ENCODE results near the gene NADK2.
"Not testable (repeated sequence)": the region's sequence is repeated elsewhere in the genome, so short reads cannot be mapped to it uniquely, and the experiment has no call there.

Gene NADK2

DNA sequence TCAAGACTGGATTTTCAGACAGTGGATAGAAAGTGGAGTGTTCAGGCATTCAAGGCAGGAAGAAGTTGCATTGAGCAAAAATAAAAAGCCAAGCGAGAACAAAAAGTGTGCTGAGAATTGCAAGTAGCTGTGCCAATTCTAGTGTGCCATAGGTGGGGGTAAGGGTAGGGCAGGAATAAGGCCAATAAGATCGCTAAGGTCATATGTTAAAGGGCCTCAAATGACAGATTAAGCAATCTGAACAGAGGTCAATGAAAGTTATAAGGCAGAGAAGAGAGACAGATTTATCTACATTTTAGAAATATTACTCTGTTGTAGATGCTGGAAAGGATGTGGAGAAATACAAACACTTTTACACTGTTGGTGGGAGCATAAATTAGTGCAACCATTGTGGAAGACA is 36.4 kb downstream of the NADK2 start:
- DNase-seq, result no peak

DNA sequence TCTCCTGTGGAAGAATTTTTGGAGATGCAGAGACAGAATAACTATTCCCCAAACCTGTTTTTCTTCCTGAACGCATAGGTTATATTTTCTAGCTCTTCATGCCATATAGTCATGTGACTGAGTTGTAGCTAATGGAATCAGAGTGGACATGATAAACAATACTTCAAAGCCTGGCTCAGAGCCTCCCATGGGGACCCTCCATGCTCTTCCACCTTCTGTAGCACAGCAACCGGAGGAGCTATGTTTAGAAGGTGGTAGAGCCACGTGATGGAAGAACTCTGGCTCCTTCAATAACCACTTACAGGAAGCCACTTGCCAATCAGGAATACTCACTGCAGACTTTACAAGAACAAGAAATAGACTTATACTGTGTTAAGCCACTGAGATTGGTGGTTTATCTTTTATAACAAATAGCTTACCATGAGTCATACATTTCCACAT is 39.2 kb downstream of the NADK2 start:
- no peak for DNase-seq

DNA sequence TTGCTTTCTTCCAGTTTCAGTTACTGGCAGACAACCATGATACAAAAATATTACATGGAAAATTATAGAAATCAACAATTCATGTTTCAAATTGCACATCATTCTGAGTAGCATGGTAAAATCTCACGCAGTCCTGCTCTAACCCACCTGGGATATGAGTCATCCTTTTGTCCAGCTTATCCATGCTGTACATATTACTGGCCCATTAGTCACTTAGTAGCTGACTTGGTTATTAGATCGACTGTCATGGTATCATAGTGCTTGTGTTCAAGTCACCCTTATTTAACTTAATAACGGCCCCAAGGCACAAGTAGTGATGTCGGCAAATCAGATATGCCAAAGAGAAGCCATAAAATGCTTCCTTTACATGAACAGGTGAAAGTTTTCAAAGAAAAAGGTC is 41.2 kb downstream of the NADK2 start:
- no peak for DNase-seq

DNA sequence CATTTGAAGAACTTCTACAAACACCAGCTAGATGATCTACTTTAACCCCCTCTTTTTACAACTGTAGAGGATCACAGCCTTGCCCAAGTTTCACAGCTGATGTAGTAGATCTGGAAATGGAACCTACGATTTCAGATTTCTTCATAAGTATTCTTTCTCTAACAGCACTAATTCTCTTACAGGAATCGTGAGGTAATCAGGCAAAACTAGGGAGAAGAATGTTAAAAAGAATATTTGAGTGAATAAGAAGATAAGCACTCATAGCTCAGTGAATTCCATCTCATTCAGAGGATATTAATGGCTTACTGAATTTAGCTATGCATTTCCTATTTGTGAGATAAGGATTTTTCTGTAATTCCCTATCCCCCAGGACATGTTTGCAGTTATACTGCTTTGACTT is 42.1 kb downstream of the NADK2 start:
- no peak for DNase-seq

DNA sequence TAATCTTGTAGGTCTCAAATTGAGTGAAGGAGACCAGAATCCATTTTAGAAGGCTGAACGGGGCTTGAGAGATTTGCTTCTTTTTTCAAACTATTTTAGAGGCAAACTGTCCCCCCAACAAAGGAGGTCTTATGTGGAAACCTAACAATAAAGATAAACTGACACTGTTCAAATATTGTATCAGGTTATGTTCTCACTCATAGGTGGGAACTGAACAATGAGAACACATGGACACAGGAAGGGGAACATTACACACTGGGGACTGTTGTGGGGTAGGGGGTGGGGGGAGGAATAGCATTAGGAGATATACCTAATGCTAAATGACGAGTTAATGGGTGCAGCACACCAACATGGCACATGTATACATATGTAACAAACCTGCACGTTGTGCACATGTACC is 42.9 kb downstream of the NADK2 start:
- DNase-seq, result peak; percentile 70

DNA sequence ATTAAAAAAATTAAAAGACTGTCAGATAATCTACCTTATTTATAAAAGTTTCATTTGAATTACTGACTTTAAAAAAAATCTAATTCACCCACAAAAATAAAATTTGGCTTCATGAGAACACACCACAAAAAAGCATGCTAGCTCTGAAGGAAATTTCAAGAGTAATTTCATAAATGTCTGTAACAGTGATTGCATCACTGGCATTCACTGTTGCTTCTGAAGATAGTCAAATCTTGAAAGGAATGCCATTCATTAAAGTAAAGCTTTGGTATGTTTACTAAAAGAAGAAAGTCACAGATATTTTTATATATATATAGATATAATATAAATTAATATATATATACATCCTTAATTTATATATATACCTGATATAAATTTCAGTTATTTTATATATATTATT is 43.4 kb downstream of the NADK2 start:
- DNase-seq, result no peak

DNA sequence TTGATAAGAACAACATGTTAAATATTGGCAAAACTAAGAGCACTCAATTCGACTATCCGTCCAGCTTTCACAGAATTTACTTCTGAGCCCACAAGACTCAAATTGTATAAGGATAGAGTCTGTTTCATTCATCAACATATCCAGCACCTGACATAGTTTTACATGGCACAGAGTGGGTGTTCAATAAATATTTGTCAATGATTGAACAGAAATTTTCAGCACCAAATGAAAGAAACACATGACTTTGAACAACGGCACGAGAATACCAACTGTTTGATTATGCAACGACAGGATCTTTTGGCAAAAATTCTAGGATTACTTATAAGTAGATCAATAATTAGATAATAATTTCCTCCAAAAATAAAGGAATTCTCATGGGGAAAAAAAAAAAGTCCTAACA is 48.0 kb downstream of the NADK2 start:
- DNase-seq, result no peak

DNA sequence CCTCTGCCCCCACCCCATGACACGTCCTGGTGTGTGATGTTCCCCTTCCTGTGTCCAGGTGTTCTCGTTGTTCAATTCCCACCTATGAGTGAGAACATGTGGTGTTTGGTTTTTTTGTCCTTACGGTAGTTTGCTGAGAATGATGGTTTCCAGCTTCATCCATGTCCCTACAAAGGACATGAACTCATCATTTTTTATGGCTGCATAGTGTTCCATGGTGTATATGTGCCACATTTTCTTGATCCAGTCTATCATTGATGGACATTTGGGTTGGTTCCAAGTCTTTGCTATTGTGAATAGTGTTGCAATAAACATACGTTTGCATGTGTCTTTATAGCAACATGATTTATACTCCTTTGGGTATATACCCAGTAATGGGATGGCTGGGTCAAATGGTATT is 57.3 kb downstream of the NADK2 start:
- DNase-seq, result not testable (repeated sequence)

DNA sequence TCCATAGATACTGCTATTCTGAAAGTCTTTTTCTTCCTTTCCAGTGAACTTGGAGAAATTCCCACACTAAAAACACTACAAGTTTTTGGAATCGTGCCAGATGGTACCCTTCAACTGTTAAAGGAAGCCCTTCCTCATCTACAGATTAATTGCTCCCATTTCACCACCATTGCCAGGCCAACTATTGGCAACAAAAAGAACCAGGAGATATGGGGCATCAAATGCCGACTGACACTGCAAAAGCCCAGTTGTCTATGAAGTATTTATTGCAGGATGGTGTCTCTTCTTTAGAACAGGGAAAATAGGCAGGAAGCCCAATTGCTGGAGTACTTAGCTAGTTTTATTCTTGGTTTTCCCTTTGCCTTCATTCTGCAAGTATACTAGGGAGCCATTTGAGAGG is 60.0 kb downstream of the NADK2 start:
- no peak for DNase-seq

DNA sequence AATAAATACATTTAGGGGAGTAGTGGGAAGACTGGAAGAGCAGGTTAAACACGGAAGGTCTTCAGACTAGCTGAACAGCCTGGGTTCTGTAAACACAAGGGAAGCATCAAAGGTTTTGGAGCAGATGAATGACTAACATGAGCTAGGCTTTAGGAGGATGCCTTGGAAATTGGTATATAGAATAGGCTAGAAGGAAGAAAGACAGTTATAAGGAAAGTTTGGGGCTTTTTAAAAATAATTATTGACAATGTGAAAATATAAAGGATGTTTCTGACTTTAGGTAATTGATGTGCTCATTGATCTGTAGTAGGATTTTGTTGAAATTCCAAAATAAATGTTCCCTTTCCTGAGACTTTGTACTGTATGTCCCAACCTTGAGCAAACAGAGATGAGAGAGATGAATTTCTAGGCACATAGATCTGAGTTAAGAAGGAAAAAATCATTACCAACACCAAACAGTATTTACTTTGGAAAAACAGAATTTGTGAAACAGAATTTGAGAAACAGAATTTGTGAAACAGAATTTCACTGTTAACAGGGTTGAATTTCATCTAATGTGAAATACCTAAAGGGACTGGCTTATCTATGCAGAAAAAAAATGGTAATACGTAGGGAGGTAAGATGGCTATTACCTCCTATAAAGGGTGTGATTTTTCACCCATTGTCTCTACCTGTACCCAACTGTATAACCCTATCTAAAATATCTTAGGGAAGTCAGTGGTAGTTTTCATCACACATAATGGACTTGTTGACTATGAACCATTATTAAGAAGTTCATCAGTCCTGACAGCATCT is 61.0 kb downstream of the NADK2 start:
- no peak for DNase-seq

DNA sequence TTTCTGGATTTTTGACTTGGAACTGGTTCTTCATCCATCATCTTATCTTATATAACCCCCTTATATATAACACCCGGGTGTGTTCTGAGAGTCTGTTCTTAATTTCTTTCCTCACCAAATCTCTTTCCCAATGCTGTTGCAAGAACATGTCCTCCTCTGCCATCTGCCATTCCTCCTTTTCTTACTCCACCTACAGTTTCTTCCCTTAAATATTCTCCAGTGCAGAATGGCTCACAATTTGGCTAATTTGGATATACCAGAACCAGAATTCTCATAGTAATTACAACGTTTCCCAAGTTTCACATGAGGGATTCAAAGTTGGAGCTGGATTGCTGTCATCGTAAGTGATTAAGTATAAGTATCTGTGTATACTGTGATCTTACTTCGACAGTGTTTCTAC is 61.8 kb downstream of the NADK2 start:
- DNase-seq, result no peak

DNA sequence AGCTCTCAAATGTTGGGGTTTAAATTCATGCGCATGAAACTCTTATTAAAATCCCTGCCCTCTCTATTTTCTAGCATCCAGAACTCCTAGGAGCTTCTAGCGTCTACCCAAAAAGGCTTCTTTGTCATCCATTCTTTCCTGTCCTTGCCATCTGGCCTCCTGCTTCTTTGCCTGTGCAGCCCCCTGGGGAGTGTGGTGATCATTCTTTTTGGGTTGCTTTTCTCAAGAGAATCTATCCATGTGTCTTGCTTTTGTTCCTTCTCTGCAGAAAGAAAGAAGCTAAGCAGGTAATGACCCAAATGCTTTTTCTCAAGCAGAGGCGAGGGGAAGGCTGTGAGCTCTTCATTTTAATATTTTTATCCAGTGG is 63.2 kb downstream of the NADK2 start:
- DNase-seq, result no peak

DNA sequence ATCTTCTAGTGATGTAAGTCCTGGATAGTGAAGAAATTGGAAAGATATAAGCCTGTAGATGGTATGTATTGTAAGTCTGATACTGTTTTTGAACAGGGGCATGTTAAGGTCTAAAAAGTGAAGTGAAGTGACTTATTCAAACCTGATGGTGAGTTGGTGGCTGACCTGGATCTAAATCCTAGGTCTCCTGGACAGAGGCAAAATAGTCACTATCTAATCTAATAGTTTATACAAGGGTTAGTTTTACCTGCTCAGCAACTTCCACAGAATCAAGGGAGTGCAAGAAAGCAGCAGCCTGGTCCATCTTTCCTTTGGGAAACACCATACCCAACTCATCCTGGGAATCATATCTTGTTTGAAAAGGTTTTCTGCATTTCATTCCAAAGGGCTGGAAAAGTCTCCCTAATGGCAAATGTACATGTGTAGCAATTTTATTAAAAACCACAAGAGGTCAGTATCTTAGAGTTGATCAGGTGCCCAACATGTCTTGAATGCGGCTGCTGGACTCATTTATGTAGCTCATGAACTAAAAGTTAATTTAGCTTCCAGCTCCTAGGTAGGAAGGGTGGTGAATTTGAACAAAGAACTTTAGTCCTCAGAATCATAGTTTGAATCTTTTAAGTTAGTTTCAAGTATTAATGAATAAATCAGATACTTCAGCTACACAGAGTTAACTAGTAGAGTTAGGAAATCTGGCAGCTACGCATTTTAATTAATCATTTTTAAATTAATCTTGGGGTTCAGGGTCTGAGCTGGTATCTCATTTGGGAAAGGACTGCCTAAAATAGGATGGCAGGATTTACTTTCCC is 63.8 kb downstream of the NADK2 start:
- peak; percentile 60 for DNase-seq

DNA sequence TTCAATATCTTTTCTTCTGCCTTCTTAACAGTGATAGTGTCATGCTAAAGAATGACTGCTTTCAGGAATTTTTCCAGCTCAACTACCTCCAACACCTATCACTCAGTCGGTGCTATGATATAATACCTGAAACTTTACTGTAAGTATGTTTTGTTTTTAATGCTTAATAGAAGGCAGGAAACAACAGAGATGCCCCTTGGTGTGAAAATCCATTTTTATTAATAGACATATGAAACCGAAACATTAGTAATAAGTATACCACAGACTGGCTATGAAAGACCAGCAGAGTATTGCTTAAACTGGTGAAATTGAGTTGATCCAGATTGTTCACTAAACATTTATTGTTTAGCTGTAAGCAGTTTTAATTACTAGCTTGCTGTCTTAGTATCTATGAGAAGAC is 64.6 kb downstream of the NADK2 start:
- no peak for DNase-seq

DNA sequence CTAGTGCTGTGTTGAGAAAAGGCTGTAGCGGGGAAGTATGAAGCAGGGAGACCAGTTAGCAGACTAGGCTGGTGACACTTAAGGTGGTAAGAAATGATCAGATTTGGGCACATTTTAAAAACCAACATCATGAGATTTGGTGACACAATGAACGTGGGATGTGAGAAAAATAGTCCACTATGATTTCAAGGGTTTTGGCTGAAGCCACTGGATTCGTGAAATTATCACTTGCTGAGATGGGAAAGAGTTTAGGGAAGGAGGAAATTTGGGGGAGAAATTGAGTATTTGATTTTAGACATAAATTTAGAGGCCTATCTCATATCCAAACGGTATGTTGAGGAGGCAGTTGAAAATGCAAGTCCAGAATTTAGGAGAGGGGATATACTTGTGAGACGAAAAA is 66.7 kb downstream of the NADK2 start:
- no peak for DNase-seq

DNA sequence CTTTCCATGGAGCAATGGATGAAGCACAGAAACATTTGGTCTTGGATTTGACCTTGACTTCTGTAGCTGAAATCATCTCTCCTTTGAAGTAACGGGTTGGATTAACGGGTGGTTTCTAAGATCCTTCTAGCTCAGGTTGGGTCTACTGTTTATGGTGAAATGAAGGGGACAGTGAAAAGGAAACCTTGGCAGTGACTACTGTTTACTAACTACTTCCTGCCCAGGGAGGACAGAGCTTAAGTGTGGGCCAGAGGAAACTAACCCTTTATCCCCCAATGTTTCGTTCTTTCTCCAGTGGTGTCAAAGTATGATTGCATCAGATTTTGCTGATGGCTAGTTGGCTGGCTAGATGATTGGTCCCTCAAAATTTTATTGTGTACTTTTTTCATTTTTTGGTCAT is 67.6 kb downstream of the NADK2 start:
- no peak for DNase-seq

DNA sequence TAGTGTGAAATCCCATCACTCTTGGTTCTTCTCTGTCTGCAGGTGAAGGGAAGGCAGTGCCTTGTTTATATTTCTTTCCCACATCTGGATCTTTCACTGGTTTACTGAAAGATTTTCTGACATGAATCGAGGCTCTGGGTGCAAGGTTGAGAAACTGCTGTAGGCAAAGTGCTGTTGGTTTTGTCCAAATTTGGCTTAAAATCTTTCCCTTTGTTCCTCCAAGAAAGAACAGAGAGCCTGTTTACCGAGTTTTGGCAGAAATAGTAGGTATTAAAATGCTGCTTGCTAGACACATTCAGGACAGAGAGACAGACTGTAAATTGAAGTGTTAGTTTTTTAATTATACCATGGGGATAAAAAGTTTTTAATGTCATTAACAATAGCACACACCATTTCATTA is 68.3 kb downstream of the NADK2 start:
- no peak for DNase-seq

DNA sequence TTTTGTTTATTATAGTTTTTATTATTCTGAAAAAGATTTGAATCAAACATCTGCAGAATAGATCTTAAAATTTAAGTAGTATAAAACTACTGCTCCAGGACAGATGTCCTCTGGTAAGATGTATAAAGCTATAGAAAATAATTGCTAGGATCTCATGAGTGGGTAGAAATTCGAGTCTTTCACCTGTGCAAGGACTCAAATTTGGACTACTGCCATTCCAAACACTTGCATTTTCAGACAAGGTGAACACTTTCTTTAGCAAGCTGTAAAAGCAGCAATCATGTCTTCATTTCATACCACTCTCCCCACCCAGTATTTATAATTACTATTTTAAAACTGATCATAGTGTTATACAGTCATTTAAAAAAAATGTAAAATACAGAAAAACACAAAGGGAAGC is 69.1 kb downstream of the NADK2 start:
- no peak for DNase-seq

DNA sequence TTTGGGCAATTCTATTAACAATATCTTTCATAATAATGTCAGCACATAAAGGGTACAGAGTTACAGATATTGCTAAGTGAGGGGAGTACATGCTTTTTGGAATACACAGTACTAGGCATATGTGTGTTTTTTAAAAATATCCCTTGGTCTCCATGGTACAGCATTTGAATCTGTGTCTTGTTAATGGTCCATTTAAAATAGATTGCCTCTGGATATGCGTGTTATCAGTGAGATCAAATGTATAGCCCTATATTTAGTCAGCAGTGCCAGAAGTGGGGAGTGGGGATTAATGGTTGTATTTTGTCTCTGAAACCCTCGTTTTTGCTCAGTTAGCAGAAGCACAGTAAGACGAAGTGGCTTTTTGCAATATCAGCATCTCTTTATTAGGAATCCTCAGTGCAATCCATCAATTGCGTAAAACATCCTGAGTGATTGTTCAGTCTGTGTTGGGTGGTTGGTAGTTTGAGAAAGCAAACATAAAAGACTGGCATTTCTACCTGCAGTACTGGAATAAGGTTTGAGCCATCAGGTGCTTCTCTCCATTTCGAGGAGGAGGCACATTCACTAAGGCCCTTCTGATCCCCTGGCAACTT is 70.8 kb downstream of the NADK2 start:
- no peak for DNase-seq

DNA sequence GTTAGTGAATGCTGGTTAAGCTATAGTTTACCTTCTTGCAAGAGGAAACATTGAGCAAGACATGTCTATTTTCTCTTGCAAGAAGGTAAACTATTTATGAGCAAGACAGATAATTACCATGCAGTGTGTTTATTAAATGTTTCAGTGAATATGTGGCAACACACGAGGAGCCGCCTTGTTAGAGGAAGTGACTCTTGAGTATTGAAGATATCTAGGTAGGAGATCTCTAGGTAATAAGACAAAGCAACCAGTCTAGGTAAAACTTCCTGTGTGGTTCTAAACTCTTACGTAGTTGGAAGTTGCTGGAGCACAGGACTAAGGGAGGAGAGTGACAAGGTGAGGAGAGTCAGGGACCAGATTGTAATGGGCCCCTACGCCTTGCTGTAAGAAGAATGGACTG is 73.0 kb downstream of the NADK2 start:
- no peak for DNase-seq

DNA sequence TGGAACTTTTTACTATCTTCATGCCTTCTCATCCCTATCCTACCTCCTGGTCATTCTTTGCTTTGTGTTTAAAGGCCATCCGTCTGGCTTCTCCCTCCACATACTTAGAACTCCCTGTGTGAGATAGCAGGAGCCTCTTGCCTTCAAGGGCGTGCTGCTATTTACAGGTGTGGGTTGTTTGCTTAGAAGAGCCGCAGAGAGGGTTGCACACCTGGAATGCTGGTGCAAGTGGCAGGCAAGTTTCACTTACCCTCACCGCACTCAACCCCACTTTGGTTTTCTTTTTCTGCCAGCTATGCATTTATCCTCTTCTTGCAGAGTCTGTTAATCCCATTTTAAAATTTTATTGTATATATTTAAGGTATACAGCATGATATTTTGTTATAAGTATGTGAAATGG is 77.3 kb downstream of the NADK2 start:
- no peak for DNase-seq

DNA sequence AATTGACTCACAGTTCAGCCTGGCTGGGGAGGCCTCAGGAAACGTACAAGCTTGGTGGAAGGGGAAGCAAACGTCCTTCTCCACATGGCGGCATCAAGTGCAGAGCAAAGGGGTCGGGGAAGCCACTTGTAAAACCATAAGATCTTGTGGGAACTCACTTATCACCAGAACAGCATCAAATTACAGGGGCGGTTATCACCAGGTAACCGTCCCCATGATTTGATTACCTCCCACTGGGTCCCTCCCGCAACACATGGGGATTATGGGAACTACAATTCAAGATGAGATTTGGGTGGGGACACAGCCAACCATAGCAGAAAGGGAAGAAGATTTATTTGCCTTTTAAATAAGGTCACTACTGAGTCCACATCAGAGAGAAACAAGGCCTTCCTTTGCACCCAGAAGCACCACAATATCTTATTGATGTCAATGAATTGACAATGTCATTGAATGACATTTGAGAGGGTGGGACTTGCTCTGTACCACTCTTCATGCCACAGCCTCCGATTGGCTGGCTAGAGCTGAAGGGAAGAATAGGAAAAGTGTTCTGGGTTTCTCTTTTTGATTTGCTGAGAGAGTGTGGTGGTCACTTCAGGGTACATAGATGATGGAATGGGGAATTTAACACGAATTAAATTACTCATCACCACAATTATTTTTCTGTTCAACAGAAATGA is 78.8 kb downstream of the NADK2 start:
- no peak for DNase-seq

DNA sequence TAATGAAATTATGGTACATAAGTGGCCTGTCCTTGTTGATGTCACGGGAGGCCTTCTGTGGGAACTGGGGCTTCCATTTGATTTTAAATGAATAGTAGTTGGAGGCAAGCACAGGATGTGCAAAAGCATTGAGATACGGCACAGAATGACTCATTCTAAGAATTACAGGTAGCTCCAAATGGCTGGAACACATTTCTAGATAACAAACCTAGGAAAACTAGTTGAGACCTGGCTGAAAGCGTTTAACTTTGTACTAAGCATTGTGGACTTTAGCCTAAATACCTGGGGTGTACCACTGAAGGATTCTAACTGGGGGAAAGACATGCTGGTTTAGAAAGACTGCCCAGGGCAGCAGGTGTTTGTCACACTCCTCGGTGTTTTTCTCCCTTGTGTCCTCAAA is 80.4 kb downstream of the NADK2 start:
- DNase-seq, result no peak

DNA sequence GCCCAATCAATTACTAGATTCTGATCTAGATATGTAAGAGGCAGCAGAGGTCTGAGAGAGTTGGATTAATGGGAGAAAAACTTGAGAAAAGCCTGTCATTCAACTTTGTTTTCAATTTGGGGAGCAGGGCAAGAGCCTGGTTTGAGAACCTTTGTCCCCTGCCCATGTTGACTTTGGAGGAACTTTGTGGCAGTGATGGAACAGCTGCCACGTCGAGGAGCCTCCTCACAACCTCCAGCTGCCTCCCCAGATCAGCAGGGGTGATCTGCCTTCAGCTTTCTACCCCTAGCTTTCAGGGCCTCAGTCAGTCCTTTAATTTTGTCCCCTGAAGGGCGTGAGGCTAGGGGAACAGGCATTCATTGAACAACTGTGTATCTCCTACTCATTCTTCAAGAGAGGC is 81.1 kb downstream of the NADK2 start:
- no peak for DNase-seq

All from NCI-H748 treated with DMSO at 0.1 percent for 48 hours (cell line).